ENCODE measurements around the gene KCNH2.
"Not testable (repeated sequence)": the region's sequence is repeated elsewhere in the genome, so short reads cannot be mapped to it uniquely, and the experiment has no call there.

The KCNH2 gene, protein sequence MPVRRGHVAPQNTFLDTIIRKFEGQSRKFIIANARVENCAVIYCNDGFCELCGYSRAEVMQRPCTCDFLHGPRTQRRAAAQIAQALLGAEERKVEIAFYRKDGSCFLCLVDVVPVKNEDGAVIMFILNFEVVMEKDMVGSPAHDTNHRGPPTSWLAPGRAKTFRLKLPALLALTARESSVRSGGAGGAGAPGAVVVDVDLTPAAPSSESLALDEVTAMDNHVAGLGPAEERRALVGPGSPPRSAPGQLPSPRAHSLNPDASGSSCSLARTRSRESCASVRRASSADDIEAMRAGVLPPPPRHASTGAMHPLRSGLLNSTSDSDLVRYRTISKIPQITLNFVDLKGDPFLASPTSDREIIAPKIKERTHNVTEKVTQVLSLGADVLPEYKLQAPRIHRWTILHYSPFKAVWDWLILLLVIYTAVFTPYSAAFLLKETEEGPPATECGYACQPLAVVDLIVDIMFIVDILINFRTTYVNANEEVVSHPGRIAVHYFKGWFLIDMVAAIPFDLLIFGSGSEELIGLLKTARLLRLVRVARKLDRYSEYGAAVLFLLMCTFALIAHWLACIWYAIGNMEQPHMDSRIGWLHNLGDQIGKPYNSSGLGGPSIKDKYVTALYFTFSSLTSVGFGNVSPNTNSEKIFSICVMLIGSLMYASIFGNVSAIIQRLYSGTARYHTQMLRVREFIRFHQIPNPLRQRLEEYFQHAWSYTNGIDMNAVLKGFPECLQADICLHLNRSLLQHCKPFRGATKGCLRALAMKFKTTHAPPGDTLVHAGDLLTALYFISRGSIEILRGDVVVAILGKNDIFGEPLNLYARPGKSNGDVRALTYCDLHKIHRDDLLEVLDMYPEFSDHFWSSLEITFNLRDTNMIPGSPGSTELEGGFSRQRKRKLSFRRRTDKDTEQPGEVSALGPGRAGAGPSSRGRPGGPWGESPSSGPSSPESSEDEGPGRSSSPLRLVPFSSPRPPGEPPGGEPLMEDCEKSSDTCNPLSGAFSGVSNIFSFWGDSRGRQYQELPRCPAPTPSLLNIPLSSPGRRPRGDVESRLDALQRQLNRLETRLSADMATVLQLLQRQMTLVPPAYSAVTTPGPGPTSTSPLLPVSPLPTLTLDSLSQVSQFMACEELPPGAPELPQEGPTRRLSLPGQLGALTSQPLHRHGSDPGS

DNA sequence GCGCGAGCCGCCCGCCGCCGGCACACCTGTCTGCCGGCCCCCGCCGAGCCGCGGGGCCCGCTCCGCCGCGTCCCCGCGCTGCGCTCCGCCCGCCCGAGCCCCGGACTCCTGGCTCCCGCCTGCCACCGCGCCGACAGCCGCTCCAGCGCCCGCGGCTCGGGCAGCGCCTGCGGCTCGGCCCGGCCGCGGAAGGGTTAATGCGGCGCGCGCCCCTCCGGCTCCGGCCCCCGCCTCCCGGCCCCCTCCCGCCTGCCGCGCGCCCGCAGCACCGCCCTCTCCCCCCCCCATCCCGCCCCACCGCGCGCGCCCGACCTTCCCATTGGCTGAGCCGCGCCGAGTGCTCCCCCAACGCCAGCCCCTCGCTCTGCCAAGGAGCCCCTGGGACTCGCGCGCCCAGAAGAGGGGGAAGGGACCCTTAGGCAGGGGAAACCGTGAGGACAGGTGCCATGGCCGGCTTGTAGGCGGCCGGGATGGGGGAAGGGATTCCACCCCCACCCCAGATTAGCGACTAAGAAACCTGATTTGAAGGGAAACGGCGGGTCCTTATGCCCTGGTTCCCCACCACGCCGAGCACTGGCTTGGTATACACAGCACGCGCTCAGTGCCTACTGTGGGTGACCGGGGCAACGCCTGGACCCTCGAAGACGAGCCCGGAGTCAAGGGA is at the start of gene KCNH2:
Gene KCNH2 (minus strand): TSS at position 196 of the 664 bp plus-strand sequence. CDS start 408 bp downstream, outside the sequence.
- no peak for DNase-seq (ENCODE audit: low read depth)

GRCh38 chr7:151027728-151028130 is 49.6 kb upstream of the KCNH2 start:
- DNase-seq (ENCODE audit: low read depth) = not testable (repeated sequence)

DNA sequence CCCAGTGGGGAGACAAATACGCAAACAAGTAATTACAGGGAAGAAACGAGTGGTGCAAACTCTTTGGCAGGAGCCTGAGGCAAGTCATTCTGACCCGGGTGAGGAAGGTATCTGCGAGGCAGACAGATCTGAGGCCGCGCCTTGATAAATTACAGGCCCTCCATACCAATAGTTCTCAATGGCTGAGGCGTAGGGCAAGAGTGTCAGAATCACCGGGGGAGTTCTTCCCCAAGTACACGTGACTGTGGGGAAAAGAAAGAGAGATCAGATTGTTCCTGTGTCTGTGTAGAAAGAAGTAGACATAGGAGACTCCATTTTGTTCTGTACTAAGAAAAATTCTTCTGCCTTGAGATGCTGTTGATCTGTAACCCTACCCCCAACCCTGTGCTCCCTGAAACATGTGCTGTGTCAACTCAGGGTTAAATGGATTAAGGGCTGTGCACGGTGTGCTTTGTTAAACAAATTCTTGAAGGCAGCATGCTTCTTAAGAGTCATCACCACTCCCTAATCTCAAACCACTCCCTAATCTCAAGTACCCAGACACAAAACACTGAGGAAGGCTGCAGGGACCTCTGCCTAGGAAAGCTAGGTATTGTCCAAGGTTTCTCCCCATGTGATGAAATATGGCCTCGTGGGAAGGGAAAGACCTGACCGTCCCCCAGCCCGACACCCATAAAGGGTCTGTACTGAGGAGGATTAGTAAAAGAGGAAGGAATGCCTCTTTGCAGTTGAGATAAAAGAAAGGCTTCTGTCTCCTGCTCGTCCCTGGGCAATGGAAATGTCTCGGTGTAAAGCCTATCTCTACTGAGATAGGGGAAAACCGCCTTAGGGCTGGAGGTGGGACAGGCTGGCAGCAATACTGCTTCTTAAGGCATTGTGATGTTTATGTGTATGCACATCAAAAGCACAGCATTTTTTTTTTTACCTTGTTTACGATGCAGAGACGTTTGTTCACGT is 48.9 kb upstream of the KCNH2 start:
- DNase-seq (ENCODE audit: low read depth) = not testable (repeated sequence)

DNA sequence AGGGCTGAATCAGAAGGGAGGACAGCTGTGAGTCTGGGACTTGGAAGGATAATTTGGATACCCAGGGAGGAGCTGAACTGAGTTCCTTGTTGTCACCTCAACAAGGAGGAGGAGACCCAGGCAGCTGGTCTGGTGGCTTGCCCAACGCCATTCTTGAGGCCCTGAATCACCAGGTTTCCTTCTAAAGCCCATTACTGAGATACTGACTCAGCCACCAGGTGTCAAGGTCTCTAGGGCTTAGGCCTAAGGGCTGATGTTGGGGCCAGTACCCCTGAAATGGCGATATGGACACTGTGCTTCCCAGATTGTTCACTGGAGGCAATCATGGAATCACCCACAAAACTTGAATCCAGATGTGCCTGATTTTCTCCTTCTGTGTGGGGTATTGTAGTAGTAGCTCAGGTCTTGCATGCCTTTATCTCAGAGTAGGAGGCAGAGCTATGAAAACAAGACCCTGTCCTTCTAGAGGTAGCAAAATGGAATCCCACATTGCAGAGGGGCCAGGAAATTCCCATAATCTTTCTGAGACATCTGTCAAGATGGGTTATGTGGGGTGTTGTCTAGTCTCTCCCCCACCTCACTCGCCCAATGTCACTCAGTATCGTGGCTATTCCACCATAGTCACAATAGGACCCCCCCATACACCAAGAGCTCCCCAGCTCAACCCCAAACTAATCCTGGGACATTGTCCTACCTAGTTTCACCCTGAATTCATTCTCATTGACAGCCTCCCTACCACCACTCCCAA is 48.0 kb upstream of the KCNH2 start:
- DNase-seq (ENCODE audit: low read depth) = no peak

- DNase-seq (ENCODE audit: low read depth) = no peak
These were observed 46.4 kb upstream of the KCNH2 start, which contains the start of gene ATG9B for GRCh38 chr7:151024435-151025056. TSS of gene ATG9B (minus strand) at chr7:151024494. CDS start at chr7:151024423, 71 bp downstream.

DNA sequence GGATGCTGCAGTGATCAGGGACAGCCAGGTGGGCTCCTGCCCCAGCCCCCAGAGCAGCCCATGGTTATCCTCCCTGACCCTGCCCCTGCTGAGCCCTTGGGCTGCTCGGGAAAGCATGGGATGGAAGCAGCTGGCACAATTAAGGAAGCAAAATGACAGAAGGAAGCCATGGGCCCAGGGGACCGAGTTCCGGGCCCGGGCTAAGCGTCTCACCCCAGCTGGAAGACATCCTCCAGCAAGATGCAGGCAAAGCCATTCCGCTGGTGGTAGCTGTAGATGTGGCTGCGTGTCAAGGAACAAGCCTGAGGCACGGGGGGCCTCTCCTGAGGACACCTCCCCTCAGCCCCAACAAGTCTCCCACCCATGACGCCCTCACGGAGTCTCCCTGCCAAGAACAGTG is 45.1 kb upstream of the KCNH2 start:
- no peak for DNase-seq (ENCODE audit: low read depth)

GRCh38 chr7:151020231-151020630 is 42.1 kb upstream of the KCNH2 start:
- no peak for DNase-seq (ENCODE audit: low read depth)

- no peak for DNase-seq (ENCODE audit: low read depth)
These were observed 41.0 kb upstream of the KCNH2 start for GRCh38 chr7:151019130-151019447.

DNA sequence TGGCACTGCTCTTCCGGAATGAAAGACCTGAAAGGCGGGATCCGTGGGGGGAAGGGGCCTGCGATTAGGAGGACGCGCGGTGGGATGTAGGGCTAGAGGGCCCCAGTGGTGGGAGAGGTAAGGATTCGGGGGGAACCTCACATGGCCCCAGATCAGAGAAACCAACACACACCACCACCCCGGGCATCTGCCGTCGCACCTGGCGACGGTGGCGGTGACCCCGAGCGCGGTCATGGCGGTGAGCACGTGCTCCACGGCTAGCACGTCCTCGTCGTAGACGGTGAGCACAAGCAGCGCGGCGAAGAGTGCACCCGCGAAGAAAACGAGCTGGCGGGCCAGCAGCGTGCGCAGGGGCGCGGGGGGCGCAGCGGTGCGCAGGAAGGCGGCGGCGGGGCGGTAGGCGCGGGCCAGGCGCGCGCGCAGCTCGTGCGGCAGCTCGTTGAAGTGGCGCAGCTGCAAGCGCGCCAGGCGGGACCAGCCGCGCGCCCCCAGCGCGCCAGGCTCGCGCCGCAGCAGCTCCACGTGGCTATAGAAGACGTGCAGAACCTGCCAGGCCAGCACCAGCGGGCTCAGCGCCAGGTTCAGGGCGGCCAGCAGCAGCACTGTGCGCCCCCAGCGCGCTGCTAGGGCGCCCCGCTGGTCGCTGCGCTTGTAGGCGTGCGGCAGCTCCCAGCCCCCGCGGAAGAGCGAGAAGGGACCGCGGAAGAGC is 40.5 kb upstream of the KCNH2 start:
- DNase-seq (ENCODE audit: low read depth) = no peak

DNA sequence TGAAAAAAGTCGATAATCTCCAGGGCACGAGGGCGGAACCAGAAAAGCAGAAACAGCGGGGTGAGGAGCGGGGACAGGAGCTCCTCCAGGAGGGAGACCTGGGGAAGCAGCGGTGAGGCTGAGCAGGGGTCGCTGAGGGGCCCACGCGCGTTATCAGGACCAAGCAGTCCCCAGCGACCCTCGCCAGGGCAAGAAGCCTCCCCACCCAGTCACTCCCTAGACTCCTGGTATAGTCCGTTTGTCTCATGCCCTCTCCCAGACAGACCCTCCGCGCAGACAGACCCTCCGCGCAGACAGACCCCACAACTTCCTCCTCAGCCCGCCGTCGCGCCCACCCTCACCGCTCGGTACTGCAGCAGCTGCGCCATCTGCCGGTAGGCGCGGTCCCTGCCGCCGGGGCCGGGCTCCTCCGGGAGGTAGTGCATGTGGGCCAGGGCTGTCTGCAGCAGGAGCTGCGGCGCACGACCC is 39.9 kb upstream of the KCNH2 start:
- DNase-seq (ENCODE audit: low read depth) = no peak

- DNase-seq (ENCODE audit: low read depth) = no peak
These were observed 39.3 kb upstream of the KCNH2 start for GRCh38 chr7:151017370-151017952.

- DNase-seq (ENCODE audit: low read depth) = no peak
These were observed 38.8 kb upstream of the KCNH2 start for GRCh38 chr7:151016942-151017341.

DNA sequence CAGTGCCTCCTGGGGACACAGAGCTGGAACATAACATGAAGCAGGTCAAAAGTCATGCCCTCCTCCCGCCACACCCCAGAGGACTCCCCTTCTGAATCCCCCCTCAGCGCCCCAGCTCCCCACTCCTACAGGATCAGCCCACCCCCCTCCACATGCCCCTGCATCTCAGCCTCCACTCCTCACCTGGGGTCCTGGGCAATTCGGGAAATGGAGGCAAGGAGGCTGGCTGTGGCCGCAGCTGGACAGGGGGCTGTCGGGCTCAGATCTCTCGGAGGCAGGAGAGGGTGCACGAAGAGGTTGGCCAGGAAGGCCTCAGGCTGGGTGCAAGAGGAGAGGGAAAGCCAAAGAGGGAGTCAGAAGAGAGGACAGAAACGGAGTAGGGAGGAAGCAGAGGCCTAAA is 38.4 kb upstream of the KCNH2 start:
- no peak for DNase-seq (ENCODE audit: low read depth)

DNA sequence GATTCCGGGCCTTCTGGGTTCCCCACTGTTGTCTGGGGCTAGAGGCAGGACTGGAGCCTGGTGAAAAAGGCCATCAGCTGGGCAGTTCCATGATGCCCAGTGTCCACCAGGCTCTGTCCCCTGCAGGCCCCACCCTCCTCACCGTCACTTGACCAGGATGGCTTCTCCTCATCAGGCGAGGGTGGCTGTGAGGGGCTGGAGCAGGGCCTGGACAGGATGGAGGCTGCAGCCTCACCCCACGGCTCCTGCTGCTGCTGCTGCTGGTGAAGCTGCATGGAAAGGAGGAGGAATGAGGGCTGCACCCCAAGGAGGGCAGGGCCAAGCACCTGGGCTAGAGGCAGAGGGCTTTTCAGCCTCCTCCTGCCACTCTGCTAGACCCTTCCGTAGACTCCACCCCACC is 37.8 kb upstream of the KCNH2 start:
- no peak for DNase-seq (ENCODE audit: low read depth)

DNA sequence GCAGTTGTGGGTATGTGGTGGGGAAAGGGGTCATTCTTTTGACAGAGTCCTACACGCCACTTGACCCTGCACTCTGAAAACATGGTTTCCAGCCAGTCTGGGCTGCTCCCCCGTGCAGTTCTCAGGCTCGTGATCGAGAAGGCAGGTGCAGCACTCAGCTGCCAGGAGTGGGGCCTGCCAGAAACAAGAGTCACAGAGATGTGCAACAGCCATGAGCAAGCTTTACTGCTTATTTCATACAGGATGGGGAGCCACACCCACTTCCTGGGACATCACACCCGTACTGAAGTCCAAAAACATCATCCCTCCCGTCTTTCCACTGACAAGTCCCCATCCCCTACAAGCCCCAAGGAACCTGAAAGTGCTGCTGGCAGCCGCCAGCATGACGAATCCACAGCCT is 36.8 kb upstream of the KCNH2 start:
- DNase-seq (ENCODE audit: low read depth) = no peak

GRCh38 chr7:151013733-151014497 is 35.8 kb upstream of the KCNH2 start:
- peak; percentile 15 for DNase-seq (ENCODE audit: low read depth)

- no peak for DNase-seq (ENCODE audit: low read depth)
These were observed 35.2 kb upstream of the KCNH2 start for GRCh38 chr7:151013356-151013732.

DNA sequence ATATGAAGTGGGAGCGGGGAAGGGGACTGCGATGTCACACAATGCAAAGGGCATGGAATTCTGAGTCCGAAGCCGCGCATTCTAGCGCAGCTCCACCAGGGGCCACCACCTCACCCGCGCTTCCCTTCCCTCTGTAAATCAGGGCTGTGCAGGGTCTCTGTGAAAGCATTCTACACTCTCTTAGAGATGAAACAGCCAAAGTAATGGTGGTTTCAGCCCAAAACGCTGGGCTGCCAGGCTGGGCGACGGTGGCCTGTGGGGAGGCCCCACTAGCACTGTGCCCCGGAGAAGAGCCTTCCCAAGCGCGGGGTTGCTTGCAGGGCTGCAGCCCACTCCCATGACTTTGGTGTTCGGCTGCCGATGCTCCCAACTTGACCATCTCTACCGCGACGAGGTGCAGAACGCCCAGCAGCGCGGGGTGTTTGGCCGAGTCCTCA is 34.8 kb upstream of the KCNH2 start:
- DNase-seq (ENCODE audit: low read depth) = no peak
